Ramos (cell line): ENCODE results near the gene NBEA.

Experiments
- in situ Hi-C: fragments of 300-500 bp; cut with MboI; formaldehyde crosslinking; loops from one replicate; pipeline ENCODE4 v1.14.3; 2022; ENCODE audit warnings: low sequenced_read_pairs; ENCODE audit not compliant: unreplicated experiment

NBEA gene

DNA sequence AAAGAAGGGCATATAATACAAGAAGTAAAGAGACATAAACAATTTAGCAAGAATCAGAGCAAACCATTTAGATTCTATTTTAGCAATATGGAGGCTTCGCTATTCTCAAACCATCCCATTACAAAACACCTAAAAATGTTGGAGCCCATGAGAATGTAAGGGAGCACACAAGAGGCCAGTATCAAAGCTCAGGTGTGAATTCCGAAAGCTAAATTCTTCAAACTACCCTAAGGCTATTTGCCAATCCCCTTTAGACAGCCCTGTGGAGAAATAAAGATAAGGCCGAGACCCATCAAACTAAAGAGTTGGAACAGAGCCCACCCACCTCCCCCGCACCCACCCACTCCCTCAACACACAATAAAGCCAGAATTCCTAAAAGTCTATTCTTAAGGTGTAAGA is 745.3 kb downstream of the NBEA start:
- in situ Hi-C loops, result no loop called here

DNA sequence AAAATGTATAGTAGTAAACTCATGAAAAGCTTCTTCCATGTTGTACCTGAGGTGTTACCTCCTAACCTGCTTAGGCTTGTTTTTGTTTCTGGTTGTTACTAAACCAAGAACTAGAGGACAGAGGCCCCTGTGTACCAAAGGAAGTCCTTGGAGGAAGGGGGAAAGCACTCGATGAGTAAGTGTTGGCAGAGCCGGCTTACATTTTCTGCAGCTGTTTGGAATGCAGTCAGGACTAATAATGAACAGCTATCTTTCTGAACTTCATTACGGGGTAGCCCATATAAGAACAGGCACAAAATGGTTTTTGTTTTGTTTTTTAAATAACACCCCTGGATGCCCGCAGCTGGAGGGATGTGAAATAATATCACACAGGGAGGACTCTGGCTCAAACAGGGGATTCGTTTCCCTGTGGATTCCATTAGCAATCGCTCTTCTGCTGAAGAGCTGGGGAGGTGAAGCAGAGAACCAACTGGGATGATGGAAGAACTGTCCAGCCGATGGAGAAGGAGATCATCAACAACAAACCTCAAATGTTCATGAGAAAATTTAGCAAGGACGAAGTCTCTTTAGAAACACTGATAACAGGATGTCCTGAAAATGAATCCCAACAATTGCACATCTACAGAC is 748.6 kb downstream of the NBEA start:
- in situ Hi-C loops, result no loop called here

DNA sequence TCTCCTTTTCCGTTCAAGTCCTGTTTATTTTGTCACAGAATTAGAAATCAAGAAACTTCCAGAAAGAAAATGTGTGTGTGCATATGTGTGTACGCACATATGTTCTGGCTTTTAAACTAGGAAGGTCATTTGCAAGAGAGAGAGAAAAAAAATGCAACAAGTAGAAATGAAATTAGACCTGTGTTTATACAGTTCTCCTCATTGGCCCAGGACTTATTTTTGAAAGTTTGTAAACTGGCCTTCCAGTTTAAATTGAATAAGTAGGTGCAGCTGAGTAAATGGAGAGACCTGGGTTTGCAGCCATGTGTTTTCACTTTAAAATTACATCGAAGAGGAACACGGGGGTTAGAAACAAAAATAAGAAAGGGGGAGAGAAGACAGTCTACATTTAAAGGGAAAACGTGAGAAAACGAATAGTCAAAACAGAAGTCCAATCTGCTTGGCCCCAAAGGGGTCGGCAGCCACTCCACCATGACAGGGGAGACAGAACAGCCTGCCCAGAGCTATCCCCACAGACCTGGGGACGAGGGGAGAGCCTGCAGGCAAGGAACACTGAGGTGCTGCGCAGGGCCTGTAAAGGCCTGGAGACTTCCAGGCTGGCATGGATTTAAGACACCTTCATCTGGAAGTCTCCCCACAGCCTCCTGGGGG is 751.2 kb downstream of the NBEA start:
- in situ Hi-C loops, result no loop called here

DNA sequence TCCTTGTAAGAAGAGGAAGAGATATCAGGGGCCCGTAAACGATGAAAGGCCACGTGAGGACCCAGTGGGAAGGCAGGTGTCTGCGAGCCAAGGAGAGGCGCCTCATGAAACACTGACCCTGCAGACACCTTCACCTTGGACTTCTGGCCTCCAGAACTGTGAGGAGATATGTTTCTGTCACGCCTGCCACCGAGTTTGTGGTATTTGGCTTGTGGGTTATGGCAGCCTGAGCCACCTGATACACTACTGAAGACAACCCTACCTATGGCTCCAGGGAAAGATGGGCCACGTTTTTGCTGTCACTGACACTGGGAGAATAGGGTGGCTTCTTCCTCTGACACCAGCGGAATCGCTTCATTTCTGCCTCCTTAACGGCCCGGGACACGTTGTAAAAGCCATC is 752.0 kb downstream of the NBEA start:
- in situ Hi-C loops, result no loop called here

DNA sequence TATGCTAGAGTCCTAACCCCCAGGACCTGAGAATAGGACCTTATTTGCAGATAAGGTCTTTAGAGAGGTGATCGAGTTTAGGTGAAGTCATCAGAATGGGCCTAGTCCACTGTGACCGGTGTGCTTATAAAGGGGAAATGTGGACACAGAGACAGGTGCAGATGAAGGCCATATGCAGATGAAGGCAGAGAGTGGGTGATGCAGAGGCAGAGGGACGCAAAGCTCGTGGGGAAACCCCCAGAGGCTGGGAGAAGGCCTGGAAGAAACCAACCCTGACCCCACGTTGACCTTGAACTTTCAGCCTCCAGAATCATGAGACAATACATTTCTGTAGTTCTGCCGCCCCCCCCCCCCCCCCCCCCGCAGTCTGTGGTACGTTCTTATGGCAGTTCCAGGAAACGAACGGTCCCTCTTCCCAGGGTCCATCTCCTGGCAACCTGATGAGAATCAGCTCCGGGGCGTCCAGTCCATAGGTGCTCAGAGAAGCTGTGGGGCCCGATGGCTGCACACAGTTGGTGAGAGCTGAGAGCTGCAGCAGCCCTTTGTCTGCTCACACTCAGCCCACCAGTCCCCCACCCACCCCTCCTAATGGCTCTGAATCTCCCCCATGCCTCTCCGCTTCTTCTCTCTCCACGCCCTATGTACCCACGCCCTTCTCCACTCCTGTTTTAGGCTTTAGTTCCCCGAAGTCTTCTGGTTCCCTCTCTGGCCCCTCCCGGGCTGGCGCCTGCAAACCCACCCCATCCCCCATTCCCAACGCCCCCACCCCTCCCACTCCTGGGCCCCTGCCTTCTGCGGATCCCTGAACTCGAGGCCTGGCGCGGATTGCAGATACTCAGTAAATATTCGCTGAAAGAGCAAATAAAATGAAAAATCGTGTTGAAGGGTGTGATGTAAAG is 752.7 kb downstream of the NBEA start:
- in situ Hi-C loops, result no loop called here

DNA sequence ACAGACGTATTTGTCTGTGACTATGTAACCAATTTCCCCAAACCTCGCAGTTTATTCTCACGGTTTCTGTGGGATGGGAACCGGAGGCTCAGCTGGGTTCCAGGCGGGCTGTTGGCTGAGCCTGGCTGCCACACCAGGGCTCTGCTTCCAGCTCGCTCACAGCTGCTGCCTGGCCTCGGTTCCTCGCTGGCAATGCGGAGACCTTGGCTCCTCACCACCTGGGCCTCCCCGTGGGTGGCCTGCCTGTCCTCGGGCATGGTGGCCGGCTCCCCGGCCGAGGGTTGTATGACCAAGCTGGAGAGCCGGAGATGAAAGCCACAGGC is 753.3 kb downstream of the NBEA start:
- in situ Hi-C loops, result no loop called here

DNA sequence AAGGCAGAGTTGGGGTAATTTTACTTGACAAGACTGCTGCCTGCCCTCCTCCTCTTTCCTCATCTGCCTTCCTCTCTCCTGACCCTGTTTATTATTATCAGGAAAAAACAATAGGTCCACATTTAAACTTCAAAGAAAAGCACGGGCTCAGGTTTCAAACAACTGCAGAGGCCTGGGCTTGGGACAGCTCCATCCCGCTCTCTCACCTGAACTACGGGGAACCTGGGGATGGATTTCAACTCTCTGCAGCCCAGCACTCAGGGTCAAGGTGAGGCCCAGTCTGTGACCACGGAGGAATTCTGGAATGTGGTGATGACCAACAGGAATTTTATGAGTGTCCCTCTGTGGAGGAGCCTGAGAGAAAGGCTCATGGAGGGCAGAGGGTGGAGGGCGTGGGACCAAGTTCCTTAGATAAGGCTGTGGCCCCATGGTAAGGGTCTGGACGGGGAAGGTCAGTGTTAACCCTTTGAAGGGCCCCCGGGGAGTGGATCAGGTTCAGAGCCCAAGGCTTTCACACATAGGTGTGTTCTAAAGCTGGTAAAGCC is 755.2 kb downstream of the NBEA start:
- in situ Hi-C loops, result no loop called here

DNA sequence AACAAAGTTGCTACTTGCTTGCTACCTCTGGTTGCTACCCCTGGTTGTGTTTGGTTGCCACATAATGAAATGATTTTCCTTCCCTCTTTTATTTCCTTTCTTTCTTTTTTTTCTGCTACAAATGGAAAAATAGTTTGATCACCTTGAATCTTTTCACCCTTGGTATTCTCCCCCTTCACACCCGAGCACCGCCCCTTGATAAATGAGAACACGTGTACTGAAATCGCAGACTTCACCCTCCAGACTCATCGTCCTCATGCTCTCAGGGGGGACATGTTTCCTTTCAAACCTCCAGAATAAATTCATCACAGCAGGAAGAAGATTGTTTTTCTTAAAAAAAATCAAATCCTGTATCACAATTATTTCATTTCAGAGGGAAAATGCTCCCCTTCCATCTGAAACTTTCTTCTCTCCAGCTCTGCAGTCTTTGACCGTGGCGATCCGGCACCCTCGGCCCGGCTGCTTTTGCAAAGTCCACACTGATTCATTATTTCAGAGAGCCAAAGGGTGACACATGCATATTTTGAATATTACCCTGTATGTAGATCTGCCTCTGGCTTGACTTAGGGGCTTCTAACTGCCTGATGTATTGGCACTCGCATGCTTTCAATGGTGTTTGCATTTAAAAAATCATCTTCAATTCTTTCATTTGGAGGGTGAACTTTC is 757.0 kb downstream of the NBEA start:
- in situ Hi-C loops, result no loop called here

DNA sequence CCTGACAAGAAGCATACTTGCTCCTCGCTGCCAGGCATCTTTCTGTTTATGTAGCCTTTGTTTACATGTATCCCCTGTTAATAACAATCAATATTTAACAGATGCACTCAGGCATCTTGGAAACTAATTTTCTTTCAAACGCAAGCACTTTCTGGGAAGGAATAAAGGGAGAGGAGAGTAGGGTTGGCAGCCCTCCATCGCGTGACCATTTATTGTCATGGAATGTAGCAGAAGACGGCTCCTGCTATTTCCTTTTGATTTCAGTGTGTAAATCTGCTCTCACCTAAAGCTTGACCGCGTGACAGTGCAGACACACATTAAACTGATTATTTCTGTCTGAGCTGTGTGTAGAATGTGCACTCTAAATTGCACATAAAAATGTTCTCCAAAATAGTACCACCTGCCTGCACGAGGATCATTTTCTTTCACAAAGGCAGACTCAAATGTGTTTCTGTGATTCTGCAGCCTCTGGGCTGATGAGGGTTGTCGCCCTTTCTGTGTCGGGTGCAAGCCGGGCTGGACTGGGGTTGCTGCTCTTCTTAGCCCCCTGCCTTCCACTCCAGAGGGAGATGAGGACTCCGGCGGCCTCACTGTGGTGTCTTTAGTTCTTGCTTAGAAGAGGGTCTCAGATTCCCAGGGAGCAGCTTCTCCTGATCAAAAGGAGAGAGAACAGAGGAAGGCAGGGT is 757.9 kb downstream of the NBEA start:
- in situ Hi-C loops, result no loop called here

DNA sequence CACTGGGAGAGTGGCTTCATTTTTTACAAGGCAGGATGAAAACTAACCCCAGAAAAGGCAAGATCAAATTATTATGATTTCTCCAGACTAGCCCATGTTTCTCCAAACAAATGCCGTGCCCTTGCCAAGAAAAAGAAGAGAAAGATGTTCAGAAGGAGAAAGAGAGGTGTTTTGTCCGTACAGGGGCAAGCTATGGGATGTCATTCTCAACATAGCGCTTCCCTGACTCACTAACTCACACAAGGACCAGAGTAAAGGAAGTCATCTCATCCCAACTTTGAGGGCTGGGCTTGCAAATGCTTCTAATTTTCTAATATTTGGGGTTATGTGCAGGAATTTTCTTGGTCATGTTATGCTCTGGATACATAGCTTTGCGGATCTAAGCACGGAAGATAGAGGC is 758.6 kb downstream of the NBEA start:
- in situ Hi-C loops, result no loop called here

DNA sequence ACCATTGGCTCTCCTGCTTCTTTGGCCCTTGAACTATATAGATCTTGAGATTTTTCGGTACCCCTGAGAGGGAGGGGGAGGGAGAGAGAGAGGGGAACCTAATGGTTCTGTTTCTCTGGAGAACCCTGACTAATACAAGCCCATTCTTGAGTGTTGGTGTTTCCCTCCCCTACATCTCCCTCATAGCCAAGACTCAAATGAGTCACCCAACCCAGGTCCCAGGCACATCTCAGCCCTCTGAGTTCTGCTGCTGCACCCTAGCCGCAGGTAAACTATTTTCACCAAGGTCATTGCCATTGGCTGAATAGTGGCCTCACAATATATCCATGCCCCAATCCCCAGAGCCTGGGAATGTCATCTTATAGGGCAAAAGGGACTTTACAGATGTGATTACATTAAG is 760.2 kb downstream of the NBEA start:
- in situ Hi-C loops, result no loop called here

DNA sequence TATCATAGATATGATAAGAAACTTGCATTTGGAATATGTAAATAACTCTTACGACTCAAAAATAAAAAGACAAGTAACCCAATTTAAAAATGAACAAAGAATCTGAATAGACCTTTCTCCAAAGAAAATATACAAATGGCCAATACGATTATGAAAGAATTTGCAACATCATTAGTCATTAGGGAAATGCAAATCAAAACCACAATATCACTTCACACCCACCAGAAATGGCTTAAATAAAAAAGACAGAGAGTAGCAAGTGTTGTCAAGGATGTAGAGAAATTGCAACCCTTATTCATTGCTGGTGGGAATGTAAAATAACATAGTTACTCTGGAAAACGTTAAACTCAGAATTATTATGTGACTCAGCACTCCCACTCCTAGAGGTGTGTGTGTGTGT is 761.0 kb downstream of the NBEA start:
- in situ Hi-C loops, result no loop called here

DNA sequence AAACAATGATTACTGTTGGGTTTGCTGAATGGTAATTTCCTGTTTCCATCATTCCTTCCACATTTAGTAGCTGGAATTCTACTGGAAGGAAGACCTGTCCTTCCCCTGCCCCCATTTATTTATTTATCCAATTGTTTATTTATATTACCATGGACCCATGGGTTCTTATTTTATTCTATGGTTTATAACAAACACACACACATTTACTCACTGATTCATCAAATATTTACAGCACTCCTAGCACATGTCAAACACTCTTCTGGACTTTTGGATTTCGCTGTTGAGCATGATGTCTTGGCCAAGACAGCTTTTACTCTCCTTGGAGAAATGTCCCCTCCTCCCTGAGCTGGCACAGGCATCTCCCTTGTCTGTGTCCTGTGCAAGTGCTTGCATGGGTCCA is 762.3 kb downstream of the NBEA start:
- in situ Hi-C loops, result no loop called here

DNA sequence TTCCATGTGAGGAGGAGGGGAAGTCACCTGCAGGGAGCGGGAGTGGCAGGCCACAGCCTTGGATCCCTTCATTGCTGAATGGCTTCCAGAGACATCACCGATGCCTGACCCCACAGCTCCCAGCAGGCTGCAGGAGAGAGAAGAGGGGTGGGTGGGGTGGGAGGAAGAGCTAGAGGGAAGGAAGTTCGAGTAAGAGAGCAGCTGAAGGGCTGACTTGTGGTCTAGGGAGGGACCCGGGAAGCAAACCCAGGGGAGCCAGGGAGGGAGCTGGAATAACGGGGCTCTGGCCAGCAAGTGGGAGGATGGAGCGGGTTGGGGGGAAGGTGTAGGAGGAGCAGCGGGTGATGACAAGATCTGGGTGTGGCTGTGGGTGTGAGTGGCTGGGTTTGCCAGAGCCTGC is 764.2 kb downstream of the NBEA start:
- in situ Hi-C loops, result no loop called here

DNA sequence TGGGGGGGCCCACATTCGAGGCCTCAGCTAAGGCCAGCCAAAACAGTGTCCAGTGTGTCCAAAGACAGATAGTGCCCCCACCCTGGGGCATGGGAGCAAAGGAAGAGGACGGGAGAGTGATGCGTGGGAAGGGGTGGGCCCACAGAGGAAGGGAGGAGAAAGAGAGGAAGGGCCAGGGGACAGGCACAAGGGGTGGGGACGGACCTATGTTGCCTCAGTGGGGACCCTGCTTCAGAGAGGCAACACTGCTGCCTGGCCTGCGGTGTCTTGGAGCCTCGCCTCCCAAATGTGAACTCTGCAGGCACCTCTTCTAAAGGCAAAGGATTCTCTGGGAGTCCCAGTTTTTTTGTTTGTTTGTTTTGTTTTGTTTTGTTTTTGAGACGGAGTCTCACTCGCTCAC is 764.7 kb downstream of the NBEA start:
- in situ Hi-C loops, result no loop called here

DNA sequence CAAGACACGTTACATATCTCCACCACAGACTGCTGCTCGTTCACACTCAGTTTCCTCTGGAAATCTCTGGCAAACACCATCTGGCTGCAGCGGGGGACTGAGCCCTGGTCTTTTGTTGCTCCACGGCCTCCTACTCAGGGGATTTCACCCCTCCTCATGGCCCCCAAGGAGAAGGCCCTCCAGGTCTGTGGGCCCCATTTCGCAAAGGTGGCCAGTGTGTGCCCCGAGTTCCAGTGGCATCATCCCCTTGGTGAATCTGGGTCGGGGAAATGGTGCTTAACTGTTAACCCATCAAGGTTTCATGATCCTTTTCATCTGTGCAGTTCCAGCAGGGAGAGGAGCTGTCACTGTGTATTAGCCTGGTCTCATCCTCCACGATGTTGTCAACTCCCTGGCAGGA is 769.8 kb downstream of the NBEA start:
- in situ Hi-C loops, result no loop called here

DNA sequence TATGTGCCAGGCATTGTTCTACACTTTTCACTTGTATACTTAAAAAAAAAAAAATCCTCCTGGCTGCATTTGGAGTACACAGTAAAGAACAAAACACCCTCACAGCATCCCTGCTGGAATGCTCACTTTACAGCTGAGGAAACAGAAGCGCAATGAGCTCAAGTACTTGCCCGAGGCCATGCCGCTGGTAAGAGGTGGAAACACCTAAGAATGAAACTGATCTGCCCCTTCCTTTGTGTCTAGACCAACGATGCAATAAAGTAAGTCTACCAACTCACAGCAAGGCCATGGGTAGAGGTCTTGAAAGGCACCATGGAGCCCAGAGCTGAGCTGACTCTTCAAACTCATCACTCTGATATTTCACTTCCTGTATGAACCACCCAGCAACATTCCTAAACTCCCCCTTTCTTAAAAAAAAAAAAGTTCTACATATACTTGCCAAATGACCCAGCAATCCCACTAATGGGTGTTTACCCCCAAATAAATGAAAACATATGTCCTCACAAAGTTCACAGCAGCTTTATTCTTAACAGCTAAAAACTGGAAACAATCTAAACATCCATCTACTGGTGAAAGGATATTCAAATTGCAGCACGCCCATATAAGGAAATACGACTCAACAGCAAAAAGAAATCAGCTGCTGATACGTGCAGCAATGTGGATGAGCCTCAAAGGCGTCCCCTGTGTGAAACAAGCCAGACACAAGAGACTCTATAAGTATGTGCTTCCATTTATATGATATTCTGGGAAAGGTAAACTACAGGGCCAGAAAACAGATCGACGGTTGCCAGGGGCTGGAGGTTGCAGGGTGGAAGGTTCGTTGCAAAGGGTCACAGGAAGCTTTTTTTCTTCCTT is 771.1 kb downstream of the NBEA start:
- in situ Hi-C loops, result no loop called here

DNA sequence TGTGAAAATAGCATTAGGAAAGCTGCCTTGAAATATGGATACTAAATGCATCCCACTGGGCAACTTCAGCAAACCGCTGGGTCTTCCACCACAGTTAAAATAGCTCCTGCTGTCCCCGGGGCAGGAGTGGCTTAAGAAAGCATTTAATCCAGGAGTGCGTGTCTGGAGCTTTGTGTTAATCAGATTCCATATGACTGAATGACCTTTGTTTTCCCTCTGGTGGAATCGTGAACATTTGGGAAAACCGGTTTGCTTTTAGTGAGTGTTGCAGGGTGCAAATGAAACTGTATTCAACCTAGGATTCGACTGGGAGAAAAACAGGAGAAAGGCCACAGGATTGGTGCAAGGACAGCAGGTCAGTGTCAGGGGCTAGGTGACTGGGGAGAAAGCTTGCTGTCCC is 772.1 kb downstream of the NBEA start:
- in situ Hi-C loops, result no loop called here

DNA sequence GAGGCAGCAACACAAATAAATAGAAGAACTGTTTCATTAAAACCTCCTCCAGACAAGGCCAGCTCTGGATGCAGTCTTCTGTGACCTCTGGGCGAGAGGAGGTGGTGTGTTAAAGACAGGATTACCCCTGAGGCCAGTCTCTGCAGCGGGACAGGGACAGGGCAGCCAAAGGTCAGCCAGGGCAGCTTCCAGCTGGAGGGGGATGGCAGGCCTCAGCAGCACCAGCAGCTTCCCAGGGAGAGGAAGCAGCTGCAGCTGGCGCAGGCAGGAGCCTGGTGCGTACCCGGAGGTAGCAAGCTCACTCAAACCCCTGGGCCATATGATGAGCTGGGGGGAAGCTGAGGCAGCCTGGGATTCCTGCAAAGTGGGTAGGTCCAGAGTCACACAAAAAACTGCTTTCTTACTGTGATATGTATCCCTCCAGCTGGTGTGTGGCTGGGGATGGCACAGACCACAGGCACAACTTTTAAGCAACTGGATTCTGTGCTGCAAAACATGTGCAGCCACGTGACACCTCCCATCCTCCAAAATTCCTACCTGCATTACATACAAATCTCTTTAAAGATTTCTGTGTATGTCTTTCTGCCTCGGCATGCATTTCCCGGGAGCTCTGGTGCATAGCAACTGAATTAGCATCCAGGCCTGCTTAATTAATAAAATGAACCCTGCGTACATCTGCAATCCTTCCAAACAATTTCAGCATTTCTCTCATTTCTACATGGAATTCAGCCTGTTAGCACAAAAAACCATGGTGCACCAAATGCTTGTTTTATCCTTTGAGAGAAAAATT is 772.7 kb downstream of the NBEA start:
- in situ Hi-C loops, result no loop called here
